ENCODE results near the gene CYSTM1. TPM values are rescaled to one million over a fixed set of nuclear protein-coding genes. Genes with fewer than 3 reads are reported as not detected.

CYSTM1 gene
- 26.2 and 29.7 TPM in 2 replicates for total RNA-seq (2012; rRNA removed)

DNA sequence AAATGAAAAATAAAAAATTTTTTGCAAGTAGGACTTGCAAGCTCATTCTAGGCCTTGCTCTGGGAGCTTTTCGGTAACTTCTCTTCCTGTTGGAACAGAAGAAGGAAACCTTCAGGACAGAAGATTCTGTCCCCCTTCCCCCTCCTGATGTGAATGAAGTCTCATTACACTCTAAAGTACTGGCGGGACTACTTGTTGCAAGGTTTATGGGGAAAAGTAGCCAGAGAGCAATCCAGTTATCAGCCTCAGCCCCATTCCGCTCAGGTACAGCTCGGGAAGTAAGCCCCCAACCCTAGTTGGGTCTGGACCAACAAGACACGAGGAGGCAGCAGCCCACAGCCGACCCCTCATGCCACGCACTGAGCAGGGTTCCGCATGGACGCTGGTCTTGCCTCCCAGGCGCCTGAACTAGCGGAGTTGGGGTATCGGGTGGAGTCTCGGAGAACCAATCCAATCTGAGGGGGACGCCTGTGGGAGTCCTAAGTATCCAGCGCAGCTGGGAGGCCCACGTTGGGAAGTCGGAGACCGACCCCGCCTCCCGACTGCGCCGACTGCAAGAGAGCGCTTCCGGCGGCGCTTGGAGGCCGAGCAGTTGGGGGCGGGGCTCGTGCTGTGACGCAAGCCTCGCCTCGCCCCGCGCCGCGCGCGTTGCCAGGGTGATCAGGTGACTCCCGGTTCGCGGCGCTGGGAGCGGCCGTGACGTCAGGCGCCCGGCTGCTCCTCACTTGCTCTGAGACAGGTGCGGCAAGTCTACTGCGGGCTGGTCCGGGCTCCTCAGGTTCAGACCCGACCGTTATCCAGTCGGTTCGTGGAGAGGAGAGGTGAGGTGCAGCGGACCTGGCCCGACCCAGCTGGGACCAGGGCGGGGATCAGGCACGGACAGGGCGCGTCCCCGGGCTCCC, at the start of gene CYSTM1:
CYSTM1 (plus strand) TSS at position 724 of the 902 bp plus-strand sequence. CDS start 19,278 bp downstream, outside the sequence.
- H3K36me3 ChIP-seq (ENCODE audit: insufficient read depth, low read length) = no peaks in the 10 kb centered on the region
- no peaks in the 10 kb centered on the region for H3K27me3 ChIP-seq (ENCODE audit: control insufficient read depth, insufficient read depth, low read length)
- H3K4me1 ChIP-seq (ENCODE audit: control insufficient read depth, insufficient read depth, low read length) = peaks cover 19% of the 10 kb centered on the region
- peak within 1 kb of the TSS; percentile 85 for H3K4me2 ChIP-seq (ENCODE audit: low read length)
- peak within 1 kb of the TSS; percentile 85 for H3K9ac ChIP-seq (ENCODE audit: low read depth, low read length)
- no peaks in the 10 kb centered on the region for H3K9me3 ChIP-seq (replicated peaks; ENCODE audit: low read length)
- peak within 1 kb of the TSS; percentile 81 for H3K4me3 ChIP-seq (ENCODE audit: low read length)

DNA sequence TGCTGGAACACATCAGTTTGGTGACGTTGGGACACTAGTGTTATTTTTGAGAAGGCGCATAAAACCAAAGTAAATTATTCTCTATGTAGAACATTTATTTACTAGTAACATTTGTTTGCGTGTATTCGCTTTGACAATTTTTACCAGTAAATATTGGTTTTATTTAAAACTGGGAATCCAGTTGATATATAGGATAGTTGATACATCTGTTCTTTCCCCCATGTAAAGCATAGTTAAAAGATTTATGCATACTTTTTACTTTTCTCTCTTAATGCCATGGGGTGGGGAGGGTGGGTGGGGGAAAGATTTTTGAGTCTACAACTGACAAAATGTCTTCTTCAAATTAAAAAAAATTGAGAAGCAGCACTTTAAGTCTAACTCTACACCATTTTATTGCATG, 49.4 kb upstream of the CYSTM1 start, which contains the start of gene IGIP:
IGIP (plus strand) TSS at position 301 of the 400 bp plus-strand sequence. CDS start 2,540 bp downstream, outside the sequence.
- no peak within 1 kb of the TSS for H3K4me3 ChIP-seq (ENCODE audit: low read length)
- no peaks in the 10 kb centered on the region for H3K4me1 ChIP-seq (ENCODE audit: control insufficient read depth, insufficient read depth, low read length)
- H3K36me3 ChIP-seq (ENCODE audit: insufficient read depth, low read length) = no peaks in the 10 kb centered on the region
- no peak within 1 kb of the TSS for H3K4me2 ChIP-seq (ENCODE audit: low read length)
- H3K9ac ChIP-seq (ENCODE audit: low read depth, low read length) = no peak within 1 kb of the TSS
- H3K9me3 ChIP-seq (replicated peaks; ENCODE audit: low read length) = no peaks in the 10 kb centered on the region
- no peaks in the 10 kb centered on the region for H3K27me3 ChIP-seq (ENCODE audit: control insufficient read depth, insufficient read depth, low read length)

- H3K4me1 ChIP-seq (ENCODE audit: control insufficient read depth, insufficient read depth, low read length) = peaks cover 3% of the 10 kb centered on the region
- no peaks in the 10 kb centered on the region for H3K9me3 ChIP-seq (replicated peaks; ENCODE audit: low read length)
- no peak overlapping the region for H3K4me2 ChIP-seq (ENCODE audit: low read length)
- no peaks in the 10 kb centered on the region for H3K36me3 ChIP-seq (ENCODE audit: insufficient read depth, low read length)
- no peak overlapping the region for H3K9ac ChIP-seq (ENCODE audit: low read depth, low read length)
- no peak overlapping the region for H3K4me3 ChIP-seq (ENCODE audit: low read length)
- no peaks in the 10 kb centered on the region for H3K27me3 ChIP-seq (ENCODE audit: control insufficient read depth, insufficient read depth, low read length)
Observed at GRCh38 chr5:140126315-140127012, 48.5 kb upstream of the CYSTM1 start.

DNA sequence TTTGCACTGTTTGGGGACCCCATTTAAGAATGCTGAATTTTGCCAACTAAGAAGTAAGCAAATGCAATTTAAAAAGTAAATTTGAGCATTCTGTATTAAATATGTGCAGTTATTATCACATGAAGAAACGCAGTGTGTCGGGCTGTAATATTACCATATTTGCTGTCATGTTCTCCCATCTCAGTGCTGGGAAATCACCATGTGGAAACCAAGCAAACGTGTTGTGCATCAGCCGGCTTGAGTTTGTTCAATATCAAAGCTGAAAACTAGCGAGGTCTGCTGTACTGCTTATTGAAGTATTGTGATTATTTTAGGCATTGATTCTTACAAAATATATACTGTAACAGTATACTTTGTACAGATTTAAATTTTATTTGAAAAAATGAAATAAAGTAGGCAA, 46.6 kb upstream of the CYSTM1 start:
- Histone ChIP-seq H3K4me1 (ENCODE audit: control insufficient read depth, insufficient read depth, low read length) (peaks cover 18% of the 10 kb centered on the region), H3K4me2 (ENCODE audit: low read length) (no peak overlapping the region), H3K27me3 (ENCODE audit: control insufficient read depth, insufficient read depth, low read length) (no peaks in the 10 kb centered on the region), H3K4me3 (ENCODE audit: low read length) (no peak overlapping the region), H3K9ac (ENCODE audit: low read depth, low read length) (no peak overlapping the region), H3K9me3 (replicated peaks; ENCODE audit: low read length) (no peaks in the 10 kb centered on the region), H3K36me3 (ENCODE audit: insufficient read depth, low read length) (no peaks in the 10 kb centered on the region)

GRCh38 chr5:140130949-140131733, 43.8 kb upstream of the CYSTM1 start:
- Histone ChIP-seq H3K4me2 (ENCODE audit: low read length) (peak overlapping the region; percentile 47), H3K4me1 (ENCODE audit: control insufficient read depth, insufficient read depth, low read length) (peaks cover 18% of the 10 kb centered on the region), H3K36me3 (ENCODE audit: insufficient read depth, low read length) (no peaks in the 10 kb centered on the region), H3K4me3 (ENCODE audit: low read length) (no peak overlapping the region), H3K27me3 (ENCODE audit: control insufficient read depth, insufficient read depth, low read length) (no peaks in the 10 kb centered on the region), H3K9ac (ENCODE audit: low read depth, low read length) (no peak overlapping the region), H3K9me3 (replicated peaks; ENCODE audit: low read length) (no peaks in the 10 kb centered on the region)

GRCh38 chr5:140131967-140132409, 43.0 kb upstream of the CYSTM1 start:
- H3K27me3 ChIP-seq (ENCODE audit: control insufficient read depth, insufficient read depth, low read length) = no peaks in the 10 kb centered on the region
- H3K4me3 ChIP-seq (ENCODE audit: low read length) = no peak overlapping the region
- H3K9ac ChIP-seq (ENCODE audit: low read depth, low read length) = no peak overlapping the region
- no peaks in the 10 kb centered on the region for H3K9me3 ChIP-seq (replicated peaks; ENCODE audit: low read length)
- peak overlapping the region; percentile 47 for H3K4me2 ChIP-seq (ENCODE audit: low read length)
- no peaks in the 10 kb centered on the region for H3K36me3 ChIP-seq (ENCODE audit: insufficient read depth, low read length)
- peaks cover 18% of the 10 kb centered on the region for H3K4me1 ChIP-seq (ENCODE audit: control insufficient read depth, insufficient read depth, low read length)

GRCh38 chr5:140133514-140134167, 41.3 kb upstream of the CYSTM1 start:
- Histone ChIP-seq H3K27me3 (ENCODE audit: control insufficient read depth, insufficient read depth, low read length) (no peaks in the 10 kb centered on the region), H3K9me3 (replicated peaks; ENCODE audit: low read length) (no peaks in the 10 kb centered on the region), H3K4me1 (ENCODE audit: control insufficient read depth, insufficient read depth, low read length) (peaks cover 18% of the 10 kb centered on the region), H3K4me2 (ENCODE audit: low read length) (no peak overlapping the region), H3K36me3 (ENCODE audit: insufficient read depth, low read length) (no peaks in the 10 kb centered on the region), H3K4me3 (ENCODE audit: low read length) (no peak overlapping the region), H3K9ac (ENCODE audit: low read depth, low read length) (no peak overlapping the region)

GRCh38 chr5:140134277-140134935, 40.6 kb upstream of the CYSTM1 start:
- H3K4me3 ChIP-seq (ENCODE audit: low read length) = no peak overlapping the region
- no peaks in the 10 kb centered on the region for H3K36me3 ChIP-seq (ENCODE audit: insufficient read depth, low read length)
- no peaks in the 10 kb centered on the region for H3K27me3 ChIP-seq (ENCODE audit: control insufficient read depth, insufficient read depth, low read length)
- peaks cover 18% of the 10 kb centered on the region for H3K4me1 ChIP-seq (ENCODE audit: control insufficient read depth, insufficient read depth, low read length)
- H3K9ac ChIP-seq (ENCODE audit: low read depth, low read length) = no peak overlapping the region
- H3K9me3 ChIP-seq (replicated peaks; ENCODE audit: low read length) = no peaks in the 10 kb centered on the region
- no peak overlapping the region for H3K4me2 ChIP-seq (ENCODE audit: low read length)

DNA sequence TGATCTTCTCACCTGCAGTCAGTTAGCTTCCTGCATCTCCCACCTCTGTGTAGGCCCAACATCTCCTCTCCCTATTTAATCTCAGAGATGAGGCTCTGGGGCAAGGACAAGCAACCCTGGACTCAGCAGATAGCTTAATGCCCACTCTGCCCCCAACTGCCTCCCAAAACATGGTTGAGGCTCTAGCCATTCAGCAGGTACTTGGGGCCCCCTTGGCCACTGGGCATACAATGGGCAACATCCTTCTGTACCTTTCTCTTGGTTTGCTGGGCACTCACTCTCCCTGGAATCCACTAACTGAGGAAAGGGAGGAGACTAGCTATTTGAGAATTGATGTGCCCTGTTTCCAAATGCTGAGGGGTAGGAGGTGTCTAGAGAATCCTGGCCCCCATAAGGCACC, 39.9 kb upstream of the CYSTM1 start:
- Histone ChIP-seq H3K4me2 (ENCODE audit: low read length) (no peak overlapping the region), H3K36me3 (ENCODE audit: insufficient read depth, low read length) (no peaks in the 10 kb centered on the region)

GRCh38 chr5:140136624-140137023, 38.4 kb upstream of the CYSTM1 start:
- Histone ChIP-seq H3K27me3 (ENCODE audit: control insufficient read depth, insufficient read depth, low read length) (no peaks in the 10 kb centered on the region), H3K4me2 (ENCODE audit: low read length) (no peak overlapping the region), H3K4me3 (ENCODE audit: low read length) (no peak overlapping the region), H3K9ac (ENCODE audit: low read depth, low read length) (no peak overlapping the region), H3K9me3 (replicated peaks; ENCODE audit: low read length) (no peaks in the 10 kb centered on the region), H3K36me3 (ENCODE audit: insufficient read depth, low read length) (no peaks in the 10 kb centered on the region), H3K4me1 (ENCODE audit: control insufficient read depth, insufficient read depth, low read length) (peaks cover 14% of the 10 kb centered on the region)

More for the DNA sequence above, 39.9 kb upstream of the CYSTM1 start:
- Histone ChIP-seq H3K9me3 (replicated peaks; ENCODE audit: low read length) (no peaks in the 10 kb centered on the region), H3K27me3 (ENCODE audit: control insufficient read depth, insufficient read depth, low read length) (no peaks in the 10 kb centered on the region), H3K9ac (ENCODE audit: low read depth, low read length) (no peak overlapping the region), H3K4me3 (ENCODE audit: low read length) (no peak overlapping the region), H3K4me1 (ENCODE audit: control insufficient read depth, insufficient read depth, low read length) (peaks cover 18% of the 10 kb centered on the region)
